Activated CD8-positive, alpha-beta memory T cell treated with anti-CD3 and anti-CD28 coated beads, Interleukin-2, amount 50 U/mL, for 24 hours (primary cell): ENCODE measurements around the gene OSM.
A peak's percentile ranks its signal among the peaks of the same experiment; 100 is the strongest.

Experiments
- DNase-seq: peaks from one replicate; pipeline ENCODE4 v3.0.0-alpha.2; 2020; ENCODE audit errors: extremely low read depth

Gene OSM

GRCh38 chr22:30263883-30264282, 2.8 kb downstream of the OSM start:
- DNase-seq: no peak

GRCh38 chr22:30262917-30263741, 3.5 kb downstream of the OSM start:
- DNase-seq: peak; percentile 60

GRCh38 chr22:30262112-30262511, 4.5 kb downstream of the OSM start:
- no peak for DNase-seq

DNA sequence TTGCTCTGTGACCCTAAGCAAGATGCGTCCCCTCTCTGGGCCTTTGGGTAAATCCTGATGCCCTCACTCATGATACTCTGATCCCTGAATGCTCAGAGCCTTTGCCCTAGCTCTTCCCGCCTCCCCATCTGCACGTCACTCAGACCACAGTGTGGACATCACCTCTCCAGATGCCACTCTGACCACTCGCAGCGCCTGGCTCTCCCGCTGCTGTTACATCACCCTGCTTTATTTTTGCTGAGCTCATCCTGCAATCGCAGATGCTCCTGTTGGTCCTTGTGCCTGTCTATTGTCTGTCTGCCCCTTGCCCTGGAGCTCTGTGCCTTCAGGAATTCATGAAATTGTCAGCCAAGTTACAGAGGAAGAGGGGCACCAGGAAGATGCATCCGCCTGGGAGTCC, 5.5 kb downstream of the OSM start:
- DNase-seq: no peak

DNA sequence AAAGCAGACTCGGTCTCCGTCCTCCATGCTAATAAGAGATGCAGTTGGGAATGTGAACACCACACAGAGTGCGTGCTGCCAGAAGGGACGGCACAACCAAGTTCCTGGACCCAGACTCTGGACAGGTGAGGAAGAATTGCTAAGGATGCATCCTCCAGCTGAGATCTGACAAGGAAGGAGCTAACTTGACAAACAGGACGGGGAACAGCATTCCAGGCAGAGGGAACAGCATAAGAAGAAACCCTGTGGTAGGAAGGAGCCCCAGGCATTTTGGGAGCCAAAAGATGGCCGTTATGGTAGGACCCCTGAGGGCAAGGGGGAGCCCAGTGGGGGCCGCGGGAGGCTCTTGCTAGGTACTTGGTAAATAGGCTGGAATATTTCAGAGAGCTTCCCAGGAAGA, 6.0 kb downstream of the OSM start:
- no peak for DNase-seq

DNA sequence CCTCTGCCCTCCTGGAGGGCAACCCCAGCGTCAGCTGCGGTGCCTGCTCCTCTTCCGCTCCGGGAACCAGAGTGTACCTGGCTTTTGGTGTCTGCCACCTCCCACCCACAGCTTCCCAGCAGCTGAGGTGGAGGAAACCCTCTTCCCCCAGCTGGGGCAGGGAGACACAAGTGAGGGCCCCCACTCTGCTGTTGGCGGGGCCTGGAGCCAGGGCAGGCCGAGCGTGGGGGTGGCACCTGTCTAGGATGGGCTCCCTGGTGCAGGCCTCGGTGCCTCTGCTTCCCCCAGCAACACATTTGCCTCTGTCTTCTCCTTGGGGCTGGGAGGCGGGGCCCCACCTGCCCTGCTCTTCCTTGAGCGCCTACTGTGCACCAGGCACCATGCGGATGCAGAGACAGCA, 6.4 kb downstream of the OSM start:
- DNase-seq: no peak

DNA sequence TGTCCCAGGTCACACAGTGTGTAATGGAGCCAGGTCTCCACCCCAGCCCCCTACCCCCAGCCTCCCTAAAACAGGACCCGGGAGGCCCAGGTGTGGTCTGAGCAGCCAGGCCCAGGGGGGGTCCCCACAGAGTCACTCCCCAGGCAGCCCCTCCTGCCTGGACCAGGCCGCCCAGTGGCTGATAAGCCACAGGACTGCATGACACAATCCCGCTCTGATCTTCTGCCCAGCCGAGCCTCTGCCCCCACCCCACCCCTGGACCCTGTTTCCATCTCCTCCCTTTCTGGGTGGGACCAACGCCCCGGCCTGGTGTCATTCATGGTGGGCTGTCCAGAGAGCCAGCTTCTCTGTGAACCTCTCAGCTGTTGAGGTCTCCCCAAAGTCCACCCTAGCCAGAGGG, 12.3 kb downstream of the OSM start:
- no peak for DNase-seq

DNA sequence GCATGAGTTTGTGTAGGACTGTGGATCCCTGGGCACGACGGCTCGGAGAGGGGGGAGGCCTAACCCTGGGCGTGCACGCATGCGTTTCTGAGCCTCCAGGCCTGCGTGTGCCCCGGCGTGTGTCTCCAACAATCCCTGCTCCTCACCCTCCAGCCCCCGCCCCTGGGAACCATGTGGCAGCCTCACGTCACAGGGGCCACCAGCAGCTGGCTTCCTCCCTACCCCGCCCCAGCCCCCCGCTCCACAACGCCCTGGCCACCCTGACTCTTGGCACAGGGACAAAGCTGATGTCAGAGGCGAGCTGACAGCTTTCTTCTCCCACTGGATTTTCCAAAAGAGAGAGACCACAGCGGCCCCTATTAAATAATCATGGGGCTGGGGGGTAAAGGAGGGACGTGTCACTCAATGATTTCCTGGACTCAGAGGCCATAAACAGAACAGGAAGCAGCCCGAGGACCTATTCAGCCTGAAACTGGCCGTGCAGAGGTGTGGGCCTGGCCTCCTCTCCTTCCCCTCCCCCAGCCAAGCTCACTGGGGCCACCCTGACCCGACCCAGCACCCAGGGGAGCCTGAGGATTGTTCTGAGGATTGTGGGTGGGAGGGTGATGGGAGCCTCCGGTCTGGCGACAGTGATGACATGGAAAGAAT, 13.3 kb downstream of the OSM start:
- no peak for DNase-seq

DNA sequence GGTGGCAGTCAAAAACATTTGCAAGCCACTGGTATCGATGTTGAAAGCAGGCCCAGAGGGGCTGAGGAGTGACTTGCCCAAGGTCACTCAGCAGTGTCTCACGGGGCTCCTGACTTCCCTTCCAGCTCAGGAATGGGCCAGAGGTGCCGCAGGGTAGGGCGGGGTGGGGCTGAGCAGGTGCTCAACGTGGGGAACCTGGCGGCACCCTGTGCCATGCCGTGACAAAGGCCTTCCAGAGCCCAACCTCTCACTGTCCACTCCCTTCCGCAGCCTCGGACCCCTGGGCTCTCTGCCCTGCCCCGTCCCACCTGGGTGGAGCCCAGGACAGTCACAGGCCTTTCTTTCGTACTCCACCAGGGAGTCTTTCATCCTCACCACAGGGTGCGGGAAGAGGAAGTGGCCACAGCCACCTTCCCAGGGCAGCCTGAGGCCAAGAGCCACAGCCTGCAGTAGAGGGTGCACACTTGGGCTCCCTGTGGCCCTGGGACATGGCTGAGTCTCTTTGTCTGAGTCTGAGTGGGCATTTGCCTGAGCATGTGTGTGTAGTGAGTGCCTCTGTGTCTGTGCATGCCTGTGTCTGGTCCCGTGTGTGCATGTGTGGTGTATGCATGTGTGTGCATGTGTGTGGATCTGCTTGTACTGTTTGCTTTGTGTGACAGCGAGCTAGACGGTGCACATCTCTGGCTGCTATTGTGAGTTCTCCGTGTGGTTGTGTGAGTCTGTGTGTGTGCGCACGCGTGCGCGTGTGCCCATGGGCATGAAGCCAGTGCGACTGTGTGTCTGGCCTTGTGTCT, 14.0 kb downstream of the OSM start:
- no peak for DNase-seq

GRCh38 chr22:30251711-30252110, 14.9 kb downstream of the OSM start:
- DNase-seq: no peak

- DNase-seq: no peak
Observed at GRCh38 chr22:30250661-30251267, 15.9 kb downstream of the OSM start.

DNA sequence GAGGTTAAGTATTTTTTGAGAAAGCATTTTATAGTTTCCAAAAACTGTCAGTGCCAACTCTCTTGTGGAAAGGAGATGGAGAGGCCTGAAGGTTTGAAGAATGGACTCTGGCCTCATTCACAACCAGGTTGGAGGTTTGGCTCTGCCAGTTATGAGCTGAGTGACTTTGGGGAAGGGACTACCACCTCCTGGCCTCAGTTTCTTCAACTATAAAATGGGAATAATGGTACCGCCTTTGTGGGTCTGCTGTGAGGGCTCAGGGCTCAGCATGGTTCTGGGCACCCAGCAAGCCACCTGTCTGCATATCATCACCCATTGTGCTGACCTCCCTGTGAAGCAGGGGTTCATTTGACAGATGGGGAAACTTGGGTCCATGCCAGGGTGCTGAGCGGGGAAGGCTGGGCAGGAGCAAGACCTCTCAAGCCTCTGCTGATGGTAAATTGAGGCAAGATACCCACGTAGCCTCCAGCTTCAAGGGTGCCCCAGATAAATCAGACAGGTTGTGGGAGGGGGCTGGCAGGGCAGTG, 16.5 kb downstream of the OSM start:
- no peak for DNase-seq

DNA sequence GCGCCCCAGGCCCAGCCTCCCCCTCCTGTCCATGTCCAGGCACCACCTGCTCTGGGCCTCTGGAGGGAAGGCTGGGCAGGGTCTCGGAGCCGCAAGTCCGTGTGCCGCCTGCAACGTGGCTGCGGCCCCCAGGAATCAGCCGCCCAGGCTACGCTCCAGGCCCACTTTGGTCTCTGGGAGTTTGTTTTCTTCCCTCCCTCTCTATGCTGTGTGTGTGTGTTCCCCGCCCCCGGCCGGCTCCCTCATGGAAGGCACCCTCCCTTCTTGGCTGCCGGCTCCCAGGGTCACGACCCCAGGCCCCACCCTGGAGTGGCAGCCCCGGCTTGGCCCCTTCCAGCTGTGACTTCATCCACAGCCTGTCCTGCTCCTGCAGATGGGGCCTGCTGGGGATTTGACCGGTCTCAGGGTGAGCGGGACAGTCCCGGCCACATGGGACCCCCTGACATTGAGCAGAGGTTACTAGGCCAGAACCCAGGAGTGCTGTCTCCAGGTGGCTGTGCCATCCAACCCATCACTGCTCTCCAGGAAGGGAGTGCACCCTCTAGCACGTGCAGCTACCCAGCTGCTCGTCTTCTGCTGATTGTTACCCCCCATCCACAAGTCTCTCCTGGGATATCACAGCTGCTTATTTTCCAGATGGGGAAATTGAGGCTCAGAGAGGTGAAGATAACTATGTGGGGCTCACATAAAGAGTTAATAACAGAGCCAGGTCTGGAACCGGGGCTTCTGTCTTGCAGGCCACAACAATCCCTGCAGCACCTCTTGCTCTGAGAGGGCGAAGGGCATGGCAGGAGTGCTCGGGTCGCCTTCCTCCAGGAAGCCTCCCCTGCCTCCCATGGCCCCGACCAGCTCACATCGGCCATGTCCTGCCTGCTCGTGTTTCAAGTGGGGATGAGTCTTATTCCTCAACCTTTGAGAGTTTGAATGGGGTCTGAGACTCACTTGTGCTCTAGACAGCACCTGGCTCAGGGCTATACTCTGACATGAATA, 17.3 kb downstream of the OSM start:
- no peak for DNase-seq

DNA sequence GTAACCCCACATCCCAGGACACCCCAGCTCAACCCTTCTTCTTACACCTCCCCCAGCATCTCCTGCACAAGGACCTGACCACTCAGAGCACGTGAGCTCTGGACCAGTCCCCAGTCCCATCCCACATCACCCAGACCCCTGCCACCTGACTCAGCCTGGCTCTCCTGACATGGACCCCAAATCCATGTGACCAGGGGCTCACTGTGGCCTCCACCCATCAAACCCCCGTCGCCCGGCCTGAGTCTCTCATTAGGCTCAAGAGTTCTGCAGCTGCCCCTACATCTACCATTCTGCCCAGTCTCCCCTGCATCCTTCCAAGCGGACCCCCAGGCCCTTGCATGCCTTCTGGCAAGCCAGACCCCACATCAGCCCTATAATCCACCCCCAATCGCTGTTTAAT, 18.2 kb downstream of the OSM start:
- DNase-seq: no peak

GRCh38 chr22:30247974-30248373, 18.7 kb downstream of the OSM start:
- DNase-seq: no peak

GRCh38 chr22:30247561-30247960, 19.1 kb downstream of the OSM start:
- DNase-seq: no peak

DNA sequence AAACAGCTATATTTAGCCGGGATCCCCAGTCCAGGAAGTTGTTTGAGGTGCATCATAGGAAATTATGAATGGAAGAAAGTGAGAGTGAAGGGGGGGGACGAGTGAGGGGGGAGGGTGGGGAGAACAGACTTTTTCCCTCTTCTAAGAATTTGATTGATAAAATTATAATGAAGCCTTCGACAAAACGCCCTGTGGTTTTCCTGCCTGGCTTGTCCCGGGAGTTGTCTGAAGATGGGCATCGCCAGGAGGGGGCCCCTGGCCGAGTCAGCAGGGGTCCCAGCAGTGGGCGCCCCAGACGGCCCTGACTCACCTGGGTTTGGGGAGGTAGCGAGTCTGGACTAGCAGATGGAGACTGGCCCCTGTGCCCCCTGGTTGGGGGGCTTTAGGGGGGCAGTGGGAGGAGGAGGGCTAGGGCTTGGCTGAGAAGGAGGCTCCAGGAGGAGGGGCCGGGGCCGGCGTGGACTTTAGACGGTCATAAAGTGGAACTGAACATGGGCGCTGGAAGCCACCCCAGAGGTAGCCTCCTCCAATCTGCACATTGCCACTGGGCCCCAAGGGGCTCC, 19.8 kb downstream of the OSM start:
- DNase-seq: no peak

DNA sequence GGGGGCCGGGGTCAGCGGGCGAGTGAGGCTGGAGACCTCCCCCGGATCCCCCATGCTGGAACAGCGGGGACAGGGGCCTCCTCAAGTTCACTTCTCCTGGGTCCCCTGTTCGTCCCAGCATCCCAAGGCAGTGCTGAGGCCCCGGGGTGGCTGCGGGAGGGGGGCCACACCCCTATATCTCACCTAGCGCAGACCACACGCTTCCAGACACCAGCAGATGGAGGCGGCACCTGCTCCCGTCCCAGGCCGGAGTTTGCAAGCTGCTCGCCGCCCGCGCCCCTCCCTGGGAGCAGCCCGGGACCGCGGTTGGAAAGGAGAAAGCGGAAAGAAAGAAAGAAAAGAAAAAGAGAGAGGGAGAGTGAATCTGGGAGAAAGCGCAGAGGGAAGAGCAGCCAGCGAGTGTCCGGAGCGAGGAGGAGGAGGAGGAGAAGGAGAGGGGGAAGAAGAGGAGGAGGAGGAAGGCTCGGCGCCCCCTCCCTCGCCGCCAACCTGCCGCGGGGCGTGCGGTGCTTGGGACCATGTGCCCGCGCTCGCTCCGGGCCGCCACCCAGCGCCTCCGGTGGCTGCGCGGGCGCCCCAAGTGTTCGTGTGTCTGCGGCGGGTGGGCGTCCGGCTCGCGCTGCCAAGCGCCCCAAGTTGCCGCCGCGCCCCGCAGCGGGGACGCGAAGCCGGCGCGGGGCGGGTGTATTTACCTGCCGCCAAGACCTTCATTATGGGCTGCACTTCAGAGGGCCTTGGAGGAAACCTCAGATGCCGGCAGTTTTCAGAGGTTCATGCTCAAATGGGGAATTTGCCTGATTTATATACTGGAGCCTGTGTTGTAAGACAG, 20.5 kb downstream of the OSM start, which contains the start of gene LIF:
LIF (minus strand) TSS at position 775 of the 829 bp plus-strand sequence; CDS start at position 711, 64 bp downstream.
- DNase-seq: no peak
